Sigmoid colon (tissue), 7 donors: Measurements from ENCODE around the gene SMG9. TPM values are rescaled to one million over a fixed set of nuclear protein-coding genes. Genes with fewer than 3 reads are reported as not detected.
A peak's percentile ranks its signal among the peaks of the same experiment; 100 is the strongest.

Experiments
- DNase-seq: peaks from one replicate; pipeline ENCODE4 v3.0.0-alpha.2; 2019
- H3K27ac ChIP-seq, 4 donors: fragments of 200-600 bp; sonication (generic); one replicate each; pipeline ENCODE4 v1.5.1; 2016 to 2019; ENCODE audit warnings: mild to moderate bottlenecking in 1 of 4
- H3K27me3 ChIP-seq, 3 donors: fragments of 200-600 bp; sonication (generic); one replicate each; pipeline ENCODE4 v1.5.1; 2019; ENCODE audit warnings: mild to moderate bottlenecking in 1 of 3
- H3K36me3 ChIP-seq, 4 donors: fragments of 200-600 bp; sonication (generic); one replicate each; pipeline ENCODE4 v1.5.1; 2016 to 2019
- H3K4me1 ChIP-seq, 4 donors: fragments of 200-600 bp; sonication (generic); one replicate each; pipeline ENCODE4 v1.5.1; 2017 to 2019
- H3K4me3 ChIP-seq, 4 donors: fragments of 200-600 bp; sonication (generic); one replicate each; pipeline ENCODE4 v1.5.1; 2017 to 2019; ENCODE audit warnings: mild to moderate bottlenecking in 2 of 4, moderate library complexity in 1 of 4
- H3K9me3 ChIP-seq, 4 donors: fragments of 200-600 bp in 3 of 4; sonication (generic) in 3 of 4; one replicate each; pipeline versions ENCODE4 v1.5.1 to v1.6.1; 2013 to 2019
- EP300 ChIP-seq, 4 donors: sonication (generic); formaldehyde crosslinking; IDR thresholded peaks; one replicate each; pipeline ENCODE4 v1.6.1; 2017; ENCODE audit warnings: antibody characterized with exemption in 4 of 4
- POLR2A ChIP-seq, 2 donors: fragments of 450-650 bp; IDR thresholded peaks; one replicate each; pipeline ENCODE4 v1.6.1; 2016; ENCODE audit warnings: antibody characterized with exemption in 2 of 2, mild to moderate bottlenecking in 2 of 2, moderate library complexity in 2 of 2
- POLR2AphosphoS5 ChIP-seq, 4 donors: sonication (generic); formaldehyde crosslinking; IDR thresholded peaks; one replicate each; pipeline ENCODE4 v1.6.1; 2017; ENCODE audit warnings: antibody characterized with exemption in 4 of 4
- WGBS, 2 donors: extraction: QIAGEN DNeasy Blood & Tissue Kit; methylation state at CpG; one replicate each; pipeline ENCODE4 v1.1.7; 2013; 5-methylcytosine and 5-hydroxymethylcytosine counted together
- intact Hi-C: fragments of 100-400 bp; cut with DNase I; formaldehyde crosslinking; loops from one replicate; pipeline ENCODE4 v1.15.1; 2023
- polyA plus RNA-seq, 3 donors: library from polyadenylated mRNA; stranded (reverse); fragments of 200-250 nt; gene quantifications; one replicate each; pipeline ENCODE4 v1.2.3, GENCODE V29; 2013
- total RNA-seq, 4 donors: library from RNA; depleted of rRNA; stranded (reverse); fragments of >200 nt; gene quantifications; one replicate each; pipeline ENCODE4 v1.1.0, GENCODE V29; 2016
- TF ChIP-seq, protein P1 (sequence below), 4 experiments: fragments of 450-650 bp in 3 of 4; fragments of 200-600 bp in 1 of 4; IDR thresholded peaks; one replicate each; pipeline ENCODE4 v1.5.1; 2016 to 2019; ENCODE audit warnings: antibody characterized with exemption in 4 of 4, mild to moderate bottlenecking in 3 of 4, moderate library complexity in 2 of 4
- donor health status: healthy with polysubstance abuse.
- donor health status: Bipolar disorder and iron deficiency.
- donor health status: healthy.

The SMG9 gene
- total and polyA plus RNA-seq, 7 donors: 5.6 to 36.5 (median 12.5) TPM

- H3K4me1 ChIP-seq: peaks cover 0 to 13% (median 8%) of the 10 kb centered on the region in 4 donors
- peaks cover 0 to 16% (median 0%) of the 10 kb centered on the region in 3 donors for H3K27me3 ChIP-seq
- intact Hi-C loops: no loop called here
- H3K27ac ChIP-seq: no peak overlapping the region
- TF ChIP-seq, protein P1, sequence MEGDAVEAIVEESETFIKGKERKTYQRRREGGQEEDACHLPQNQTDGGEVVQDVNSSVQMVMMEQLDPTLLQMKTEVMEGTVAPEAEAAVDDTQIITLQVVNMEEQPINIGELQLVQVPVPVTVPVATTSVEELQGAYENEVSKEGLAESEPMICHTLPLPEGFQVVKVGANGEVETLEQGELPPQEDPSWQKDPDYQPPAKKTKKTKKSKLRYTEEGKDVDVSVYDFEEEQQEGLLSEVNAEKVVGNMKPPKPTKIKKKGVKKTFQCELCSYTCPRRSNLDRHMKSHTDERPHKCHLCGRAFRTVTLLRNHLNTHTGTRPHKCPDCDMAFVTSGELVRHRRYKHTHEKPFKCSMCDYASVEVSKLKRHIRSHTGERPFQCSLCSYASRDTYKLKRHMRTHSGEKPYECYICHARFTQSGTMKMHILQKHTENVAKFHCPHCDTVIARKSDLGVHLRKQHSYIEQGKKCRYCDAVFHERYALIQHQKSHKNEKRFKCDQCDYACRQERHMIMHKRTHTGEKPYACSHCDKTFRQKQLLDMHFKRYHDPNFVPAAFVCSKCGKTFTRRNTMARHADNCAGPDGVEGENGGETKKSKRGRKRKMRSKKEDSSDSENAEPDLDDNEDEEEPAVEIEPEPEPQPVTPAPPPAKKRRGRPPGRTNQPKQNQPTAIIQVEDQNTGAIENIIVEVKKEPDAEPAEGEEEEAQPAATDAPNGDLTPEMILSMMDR (IDR thresholded peaks at IDR 0.05): no peak
- TF ChIP-seq EP300 (IDR thresholded peaks at IDR 0.05): no peak
- TF ChIP-seq POLR2AphosphoS5 (IDR thresholded peaks at IDR 0.05): no peak
- TF ChIP-seq POLR2A (IDR thresholded peaks at IDR 0.05): no peak
- H3K4me3 ChIP-seq: no peak overlapping the region
- no peaks in the 10 kb centered on the region for H3K36me3 ChIP-seq
- 5 to 9% methylated on average over 3 of the region's 3 CpGs for WGBS, 2 donors
- DNase-seq: no peak
- no peaks in the 10 kb centered on the region for H3K9me3 ChIP-seq
These were observed 34.3 kb upstream of the SMG9 start for GRCh38 chr19:43789029-43789428.

- Histone ChIP-seq H3K4me1 (peaks cover 0 to 13% (median 8%) of the 10 kb centered on the region in 4 donors), H3K27me3 (peaks cover 0 to 21% (median 6%) of the 10 kb centered on the region in 3 donors), H3K9me3 (no peaks in the 10 kb centered on the region), H3K27ac (no peak overlapping the region), H3K36me3 (no peaks in the 10 kb centered on the region), H3K4me3 (no peak overlapping the region)
- TF ChIP-seq, protein P1 (IDR thresholded peaks at IDR 0.05): no peak
- TF ChIP-seq POLR2AphosphoS5 (IDR thresholded peaks at IDR 0.05) (peak in 1 of 4 donors; percentile 34), EP300 (IDR thresholded peaks at IDR 0.05) (no peak), POLR2A (IDR thresholded peaks at IDR 0.05) (no peak)
- no peak for DNase-seq
- WGBS, 2 donors: 22 to 50% methylated on average over 1 of the region's 1 CpG
- intact Hi-C loops: no loop called here
These were observed 31.9 kb upstream of the SMG9 start for GRCh38 chr19:43786665-43787064.

- TF ChIP-seq POLR2AphosphoS5 (IDR thresholded peaks at IDR 0.05): no peak
- TF ChIP-seq, protein P1 (IDR thresholded peaks at IDR 0.05): peak; percentile 84 to 97 (median 94)
- TF ChIP-seq POLR2A (IDR thresholded peaks at IDR 0.05): no peak
- TF ChIP-seq EP300 (IDR thresholded peaks at IDR 0.05): no peak
- Histone ChIP-seq H3K27me3 (peaks cover 2 to 33% (median 13%) of the 10 kb centered on the region in 3 donors), H3K4me1 (peaks cover 0 to 13% (median 8%) of the 10 kb centered on the region in 4 donors), H3K9me3 (no peaks in the 10 kb centered on the region), H3K36me3 (no peaks in the 10 kb centered on the region), H3K4me3 (no peak overlapping the region), H3K27ac (peak overlapping the region in 2 of 4 donors; percentile 42)
- DNase-seq: no peak
- WGBS, 2 donors: 6 to 19% methylated on average over 10 of the region's 10 CpGs
- intact Hi-C loops: loop anchor here (1.0 kb wide), 1 partner anchor 40 kb away; no protein-coding TSS in a partner anchor
These were observed 30.4 kb upstream of the SMG9 start for GRCh38 chr19:43784981-43785808.

- Histone ChIP-seq H3K27me3 (peaks cover 2 to 33% (median 13%) of the 10 kb centered on the region in 3 donors), H3K36me3 (no peaks in the 10 kb centered on the region), H3K4me3 (no peak overlapping the region), H3K9me3 (no peaks in the 10 kb centered on the region), H3K27ac (peak overlapping the region in 2 of 4 donors; percentile 42), H3K4me1 (peaks cover 0 to 13% (median 8%) of the 10 kb centered on the region in 4 donors)
- intact Hi-C loops: no loop called here
- 20 to 41% methylated on average over 4 of the region's 4 CpGs for WGBS, 2 donors
- DNase-seq: no peak
- TF ChIP-seq EP300 (IDR thresholded peaks at IDR 0.05) (no peak), POLR2A (IDR thresholded peaks at IDR 0.05) (no peak), POLR2AphosphoS5 (IDR thresholded peaks at IDR 0.05) (no peak)
- TF ChIP-seq, protein P1 (IDR thresholded peaks at IDR 0.05): no peak
These were observed 29.6 kb upstream of the SMG9 start for GRCh38 chr19:43784241-43784980.
